ENCODE measurements around the gene CNIH3.

CNIH3 gene

DNA sequence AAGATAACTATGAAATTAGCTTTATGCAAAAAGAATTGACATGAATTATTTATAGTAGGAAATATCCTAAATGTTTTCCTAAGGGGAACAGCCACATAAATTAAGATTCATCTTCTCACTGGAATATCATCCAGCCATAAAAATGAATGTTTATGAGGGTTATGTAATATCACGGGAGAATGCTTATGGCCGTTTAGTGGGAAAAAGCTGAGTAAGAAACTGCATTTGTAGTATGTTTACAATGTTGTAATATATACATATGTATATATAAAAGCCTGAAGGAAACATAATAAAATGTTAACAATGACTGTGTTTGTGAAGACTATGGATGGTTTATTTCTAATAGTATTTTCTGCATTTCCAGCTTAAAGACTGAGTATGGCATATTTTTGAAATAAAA lies 161.1 kb downstream of the CNIH3 start:
- DNase-seq (ENCODE audit: low spot score) = no peak

DNA sequence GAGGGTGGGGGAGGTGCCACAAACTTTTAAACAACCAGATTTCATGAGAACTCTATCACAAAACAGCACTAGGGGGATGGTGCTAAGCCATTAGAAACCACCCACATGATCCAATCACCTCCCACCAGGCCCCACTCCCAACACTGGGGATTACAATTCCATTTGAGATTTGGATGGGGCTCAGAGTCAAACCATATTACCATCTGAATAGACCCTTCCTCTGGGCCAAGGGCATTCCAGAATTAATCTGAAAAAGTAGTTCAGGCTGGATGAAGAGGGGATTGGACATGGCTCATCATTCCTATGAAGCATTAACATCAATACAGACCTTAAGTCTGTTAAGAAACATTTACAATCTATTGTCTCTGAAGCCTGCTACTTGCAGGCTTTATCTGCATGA lies 163.4 kb downstream of the CNIH3 start:
- no peak for DNase-seq (ENCODE audit: low spot score)

DNA sequence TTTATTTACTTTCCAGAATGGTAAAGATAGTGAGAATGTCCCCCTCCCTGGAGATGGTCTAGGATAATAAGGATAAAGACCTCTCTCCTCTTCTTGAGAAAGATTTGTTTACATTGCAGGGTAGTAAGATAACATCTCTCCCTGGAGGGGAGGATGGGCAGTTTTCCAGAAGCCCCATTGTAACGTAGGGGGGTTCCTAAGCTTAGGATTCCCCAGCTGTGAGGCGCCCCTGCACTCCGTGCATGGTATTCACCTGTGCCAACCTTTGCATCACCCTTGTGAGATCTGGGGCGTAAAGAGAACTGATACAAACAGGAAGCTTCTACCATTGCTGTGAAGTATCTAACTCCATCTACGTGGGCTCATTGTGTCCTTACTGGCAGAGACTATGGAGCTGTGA lies 164.6 kb downstream of the CNIH3 start:
- no peak for DNase-seq (ENCODE audit: low spot score)

DNA sequence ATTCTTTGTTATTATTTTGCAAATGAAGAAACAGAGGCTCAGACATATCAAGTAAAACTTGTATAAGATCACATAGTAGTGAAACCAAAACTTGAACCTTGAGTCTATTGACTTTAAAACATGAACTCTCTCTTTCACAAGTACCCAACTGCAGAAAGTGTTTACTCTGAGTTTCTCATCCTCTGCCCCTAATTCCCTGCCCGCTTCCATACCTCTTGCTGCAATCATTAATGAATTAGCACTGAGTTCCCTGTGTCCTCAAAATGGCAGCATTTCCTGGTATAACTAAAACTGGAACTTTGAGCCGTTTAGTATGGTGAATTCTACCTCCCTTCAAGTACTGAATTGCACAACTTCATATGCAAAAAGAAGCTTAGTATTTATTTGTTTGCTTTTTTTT lies 165.7 kb downstream of the CNIH3 start:
- DNase-seq (ENCODE audit: low spot score) = no peak

DNA sequence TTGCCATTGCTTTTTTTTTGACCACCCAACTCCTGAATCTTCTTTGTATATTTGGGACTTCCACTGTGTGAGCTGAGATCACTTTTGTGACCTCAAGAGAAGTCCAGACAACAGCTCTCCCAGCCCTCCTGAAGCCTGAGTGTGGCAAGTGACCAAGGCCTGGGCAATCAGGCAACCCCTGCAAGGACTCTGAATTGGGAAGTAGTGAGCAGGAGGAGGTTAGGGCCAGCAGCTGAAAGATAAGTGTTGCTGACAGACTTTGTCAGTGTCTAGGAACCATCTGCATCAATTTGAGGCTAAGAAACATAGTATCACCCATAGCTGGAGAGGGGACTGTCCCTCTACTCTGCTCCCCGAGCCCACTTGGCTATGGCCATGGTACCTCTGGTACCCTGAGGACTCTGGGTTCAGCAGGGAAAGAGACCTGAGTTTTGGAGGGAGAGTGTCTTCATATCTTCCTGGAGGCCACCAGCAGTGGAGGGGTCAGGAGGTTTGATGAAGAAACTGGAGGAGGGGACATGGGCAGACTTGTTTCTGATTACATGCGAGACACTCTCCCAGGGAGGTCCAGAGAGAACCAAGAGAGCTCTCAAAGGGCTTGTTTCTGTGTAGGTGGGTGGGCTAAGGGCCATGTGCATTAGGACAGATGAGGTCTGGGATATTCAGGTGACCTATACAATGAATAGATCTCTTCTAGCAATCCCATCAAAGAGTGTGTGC lies 166.3 kb downstream of the CNIH3 start:
- no peak for DNase-seq (ENCODE audit: low spot score)

DNA sequence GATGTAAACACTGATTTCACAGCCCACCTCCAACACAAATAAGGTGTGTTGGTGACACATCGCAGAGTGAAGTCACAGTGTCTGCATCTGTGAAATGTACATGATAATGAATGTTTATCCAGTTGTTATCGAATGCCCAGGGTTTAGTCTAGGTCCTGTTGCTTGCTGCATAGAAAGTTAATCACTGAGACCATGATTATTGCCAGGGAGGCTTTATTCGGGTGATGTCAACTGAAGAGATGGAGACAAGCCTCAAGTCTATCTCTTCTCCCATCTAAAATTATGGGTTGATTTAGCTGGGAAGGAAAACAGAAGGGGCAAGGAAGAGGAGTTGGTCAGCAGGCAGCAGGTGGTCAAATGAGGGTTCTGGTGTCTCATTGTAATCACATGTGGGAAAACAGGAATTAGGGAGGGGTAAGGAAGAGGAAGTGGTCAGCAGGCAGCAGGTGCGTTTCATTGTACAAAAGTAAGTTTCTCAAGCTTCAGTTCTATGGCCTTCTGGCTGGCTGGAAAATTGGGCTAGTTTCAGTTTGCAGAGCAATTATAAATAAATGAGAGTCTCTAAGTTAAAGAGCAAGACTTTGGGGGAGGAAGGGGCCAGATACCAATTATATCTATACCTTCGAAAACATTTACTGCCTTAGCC lies 167.0 kb downstream of the CNIH3 start:
- no peak for DNase-seq (ENCODE audit: low spot score)

DNA sequence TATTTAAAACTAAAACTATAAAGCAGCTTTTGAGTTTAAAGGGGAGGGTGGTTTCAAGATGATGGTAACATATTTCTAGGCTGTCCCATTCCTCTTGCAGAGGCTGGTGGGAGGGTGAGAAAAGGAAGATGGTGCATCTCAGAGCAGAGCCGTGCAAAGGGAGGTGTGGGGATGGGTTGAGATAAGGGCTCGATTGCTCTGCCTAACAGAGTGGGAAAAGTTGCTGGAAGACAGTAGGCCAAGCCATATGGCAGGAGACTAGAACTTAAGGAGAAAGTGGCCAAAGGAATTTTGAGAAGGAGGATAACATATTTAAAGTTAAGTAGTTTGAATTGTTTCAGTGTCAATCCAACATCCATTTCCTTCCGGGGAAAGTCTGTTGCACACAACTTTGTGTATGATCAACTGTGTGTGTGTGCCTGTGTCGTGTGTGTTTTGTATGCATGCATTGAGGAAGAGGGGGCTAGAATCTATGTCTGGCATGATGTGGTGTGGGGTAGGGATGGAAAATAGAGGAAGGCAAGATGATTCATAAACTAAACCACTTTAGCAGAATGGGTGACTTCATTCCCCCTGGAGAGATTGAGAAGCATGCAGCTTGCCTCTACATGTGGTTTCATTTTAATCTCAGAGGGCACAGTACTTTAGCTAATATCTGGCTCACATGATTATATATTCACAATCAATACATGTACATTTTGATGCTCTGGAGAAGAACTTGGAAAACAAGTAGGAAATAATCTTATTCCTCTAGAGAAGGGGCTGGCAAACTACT lies 168.3 kb downstream of the CNIH3 start:
- DNase-seq (ENCODE audit: low spot score) = no peak

DNA sequence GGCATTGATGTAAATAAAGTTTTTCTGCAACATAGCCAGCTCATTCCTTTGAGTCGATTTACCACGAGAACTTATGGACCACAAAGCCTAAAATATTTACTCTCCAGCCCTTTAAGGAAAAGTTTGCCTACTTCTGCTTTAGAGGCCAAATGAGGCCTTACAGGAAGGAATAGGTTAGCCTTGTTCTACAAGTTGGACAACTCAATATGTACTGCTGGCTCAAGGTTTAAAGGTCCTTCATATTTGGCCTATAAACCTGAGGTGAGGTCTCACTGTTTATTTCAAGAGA lies 168.9 kb downstream of the CNIH3 start:
- DNase-seq (ENCODE audit: low spot score) = no peak

DNA sequence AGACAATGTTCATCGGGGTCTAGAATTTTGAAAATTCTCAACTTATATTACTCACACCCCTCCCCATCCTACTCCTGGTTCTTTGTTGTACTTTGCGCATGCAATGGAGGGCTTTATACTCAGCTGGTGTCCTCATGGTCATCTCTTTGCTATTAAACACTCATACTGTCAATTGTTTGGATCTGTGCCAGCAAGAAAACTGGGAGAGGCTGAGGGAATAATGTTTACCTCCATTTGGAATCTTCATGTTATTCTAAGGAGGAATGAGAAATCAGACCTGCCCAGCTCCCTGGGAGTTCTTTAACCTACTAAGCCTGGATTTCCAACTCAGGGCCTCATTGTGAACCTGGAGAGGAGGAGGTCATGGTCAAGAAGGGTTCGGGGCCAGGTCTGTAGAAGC lies 169.5 kb downstream of the CNIH3 start:
- no peak for DNase-seq (ENCODE audit: low spot score)

DNA sequence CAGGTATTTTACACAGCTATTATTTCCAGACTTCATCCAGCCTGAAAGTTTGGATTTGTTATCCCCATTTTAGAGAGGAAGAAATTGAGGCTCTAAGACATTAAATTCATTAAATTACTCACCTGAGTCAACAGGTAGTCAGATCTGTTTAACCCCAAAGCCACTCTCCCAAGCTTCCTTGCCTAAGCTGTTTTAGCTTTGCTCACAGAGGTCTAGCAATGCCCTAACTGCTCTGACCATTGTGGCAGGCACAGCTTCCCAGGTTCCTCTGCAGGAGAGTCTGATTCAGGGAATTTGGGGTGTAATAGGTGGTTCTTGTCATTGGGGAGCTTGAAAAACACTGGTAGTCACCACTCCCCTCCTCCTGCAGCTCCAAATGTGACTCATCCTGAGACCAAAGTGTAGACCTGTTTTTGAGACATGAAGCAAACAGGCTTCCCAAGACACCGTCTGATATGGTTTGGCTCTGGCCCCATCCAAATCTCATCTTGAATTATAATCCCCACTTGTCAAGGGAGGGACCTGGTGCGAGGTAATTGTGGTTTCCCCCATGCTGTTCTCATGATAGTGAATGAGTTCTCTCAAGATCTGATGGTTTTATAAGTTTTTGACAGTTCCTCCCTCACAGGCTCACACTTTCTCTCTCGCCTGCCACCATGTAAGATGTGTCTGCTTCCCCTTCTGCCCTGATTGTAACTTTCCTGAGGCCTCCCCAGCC lies 170.6 kb downstream of the CNIH3 start:
- DNase-seq (ENCODE audit: low spot score) = no peak

DNA sequence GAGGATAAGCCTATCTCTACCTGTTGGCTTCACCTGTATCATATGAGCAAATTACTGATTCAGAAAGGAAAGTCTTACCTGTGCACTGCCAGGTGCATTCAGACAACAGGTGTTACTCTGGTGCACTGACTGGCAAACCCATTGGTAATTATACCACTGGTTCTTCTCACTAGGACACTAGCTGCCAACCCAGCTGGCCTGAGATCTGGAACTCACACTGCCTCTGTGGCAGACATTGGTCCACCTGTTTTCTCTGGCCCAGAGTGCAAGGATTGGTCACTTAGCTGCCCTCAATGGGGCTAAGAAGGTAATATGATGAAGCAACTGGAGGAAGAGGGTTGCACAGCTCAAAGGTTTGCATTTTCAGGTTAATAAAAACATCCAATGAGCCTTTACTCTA lies 173.2 kb downstream of the CNIH3 start:
- DNase-seq (ENCODE audit: low spot score) = no peak
